AML-193 (cell line): Measurements from ENCODE around the gene RPL32.
"Not testable (repeated sequence)": the region's sequence is repeated elsewhere in the genome, so short reads cannot be mapped to it uniquely, and the experiment has no call there.

Experiments
- DNase-seq, 2 experiments: peaks; one replicate each; lab custom pipeline; 2025; lab: John Stamatoyannopoulos, UW

RPL32 gene

GRCh38 chr3:12841149-12841969 lies at the start of gene RPL32:
Gene RPL32 (minus strand): TSS chr3:12841565. CDS start chr3:12840237, 1,328 bp downstream.
- peak; percentile 98 to 99 for DNase-seq

DNA sequence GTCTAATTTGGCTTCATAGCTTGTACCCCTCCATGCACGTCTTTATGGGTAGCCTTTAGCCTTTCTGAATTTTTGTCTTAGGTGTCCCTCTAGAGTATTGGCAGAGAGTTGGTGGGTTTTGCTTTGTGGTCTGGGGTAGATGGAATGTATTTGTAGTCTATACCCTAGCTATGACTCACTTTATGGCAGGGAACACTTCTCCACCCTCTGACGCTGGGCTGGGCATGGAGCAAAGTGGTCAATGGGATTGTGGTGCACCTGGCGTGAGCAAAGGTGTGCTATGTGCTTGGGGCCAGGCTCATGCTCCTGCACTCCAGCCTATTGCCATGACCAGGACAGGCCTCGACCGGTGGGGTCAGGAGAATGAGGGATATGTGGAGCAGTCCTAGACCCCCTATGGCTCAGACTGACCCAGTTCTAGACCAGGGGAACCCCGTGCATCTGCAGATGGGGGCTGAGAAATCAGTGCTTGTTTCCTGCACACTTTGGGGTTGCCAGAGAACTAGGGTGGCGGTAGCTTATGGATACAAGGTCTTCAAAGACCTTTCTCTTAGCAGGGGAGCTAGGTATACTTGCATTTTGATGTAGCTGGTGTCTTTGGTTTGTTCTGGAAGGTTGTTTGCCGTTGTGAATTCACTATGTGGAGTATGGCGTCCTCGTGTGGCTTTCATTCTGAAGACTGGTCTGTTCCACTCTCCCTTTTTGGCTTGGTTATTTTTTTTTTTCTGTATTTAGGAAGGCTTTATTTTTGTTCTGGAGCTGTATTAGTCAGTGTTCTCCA lies 49.4 kb upstream of the RPL32 start:
- DNase-seq, result no peak

DNA sequence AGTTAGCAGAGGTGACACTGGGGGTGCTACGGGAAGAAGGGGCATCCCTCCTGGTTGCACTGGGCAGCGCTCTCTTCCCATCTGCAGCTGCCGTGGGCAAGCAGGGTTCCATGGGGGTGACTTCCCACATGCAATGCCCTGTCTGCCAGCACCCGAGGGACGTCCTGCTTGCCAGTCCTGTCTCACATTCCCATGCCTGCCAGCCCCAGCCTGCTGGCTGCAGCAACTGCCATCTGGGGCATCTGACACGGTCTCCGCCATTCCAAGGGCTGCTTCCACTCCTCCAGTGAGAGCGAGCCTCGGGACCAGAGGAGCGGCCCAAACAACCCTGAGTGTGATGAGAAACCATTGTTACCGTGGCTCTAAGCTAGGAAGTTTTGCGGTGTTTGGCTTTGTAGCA lies 45.4 kb upstream of the RPL32 start:
- DNase-seq, result no peak

DNA sequence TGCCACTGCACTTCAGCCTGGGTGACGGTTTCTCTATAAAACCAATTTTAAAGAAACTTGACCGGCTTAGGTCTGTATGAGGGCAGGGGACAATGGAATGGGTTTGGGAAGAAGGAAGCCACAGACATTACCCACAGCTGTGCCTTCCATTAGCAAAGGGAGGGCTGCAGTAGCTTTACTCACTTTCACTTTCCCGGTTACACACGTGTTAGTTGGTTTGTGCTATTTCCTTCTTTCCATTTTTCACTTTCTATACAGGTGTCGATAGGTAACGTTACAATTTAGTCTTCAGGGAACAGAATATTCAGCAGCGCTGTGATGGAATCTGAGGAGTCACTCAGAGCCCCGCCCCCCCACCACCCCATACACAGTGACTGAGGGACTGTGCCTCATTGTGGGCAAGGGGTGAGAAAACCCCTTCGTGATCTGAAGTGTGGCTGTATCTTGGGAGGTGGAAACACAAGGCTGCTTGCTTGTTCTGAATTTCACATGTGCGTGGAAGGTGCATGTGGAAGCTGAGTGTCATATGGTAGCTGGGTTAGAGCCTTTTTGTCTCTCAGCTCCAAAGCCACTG lies 44.8 kb upstream of the RPL32 start:
- no peak for DNase-seq

GRCh38 chr3:12885583-12885930 lies 44.2 kb upstream of the RPL32 start:
- DNase-seq, result no peak

- no peak for DNase-seq
Measured at GRCh38 chr3:12884790-12885582, 43.6 kb upstream of the RPL32 start.

DNA sequence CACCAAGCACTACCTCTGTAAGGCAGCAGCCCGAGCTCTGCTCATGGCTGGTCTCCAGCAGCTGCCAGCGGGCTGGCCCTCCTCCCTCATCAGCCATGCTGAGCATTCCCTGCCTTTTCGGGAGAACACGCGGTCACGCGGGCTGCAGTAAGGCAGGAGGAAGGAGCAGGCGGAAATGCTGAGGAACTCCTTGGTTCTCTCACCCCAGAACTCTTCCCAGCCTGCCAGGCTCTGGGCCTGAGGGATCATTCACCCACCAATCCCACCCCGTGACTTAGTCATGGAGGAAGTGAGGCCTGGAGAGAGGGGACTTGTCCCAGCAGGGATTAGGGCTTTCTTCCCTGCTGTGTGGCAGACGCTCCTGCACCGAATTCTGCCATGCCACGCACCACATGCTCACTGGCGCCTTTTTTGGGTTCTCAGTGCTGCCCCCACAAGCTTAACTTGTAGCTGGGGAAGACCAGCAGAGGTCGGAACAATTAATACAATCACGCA lies 42.9 kb upstream of the RPL32 start:
- no peak for DNase-seq

DNA sequence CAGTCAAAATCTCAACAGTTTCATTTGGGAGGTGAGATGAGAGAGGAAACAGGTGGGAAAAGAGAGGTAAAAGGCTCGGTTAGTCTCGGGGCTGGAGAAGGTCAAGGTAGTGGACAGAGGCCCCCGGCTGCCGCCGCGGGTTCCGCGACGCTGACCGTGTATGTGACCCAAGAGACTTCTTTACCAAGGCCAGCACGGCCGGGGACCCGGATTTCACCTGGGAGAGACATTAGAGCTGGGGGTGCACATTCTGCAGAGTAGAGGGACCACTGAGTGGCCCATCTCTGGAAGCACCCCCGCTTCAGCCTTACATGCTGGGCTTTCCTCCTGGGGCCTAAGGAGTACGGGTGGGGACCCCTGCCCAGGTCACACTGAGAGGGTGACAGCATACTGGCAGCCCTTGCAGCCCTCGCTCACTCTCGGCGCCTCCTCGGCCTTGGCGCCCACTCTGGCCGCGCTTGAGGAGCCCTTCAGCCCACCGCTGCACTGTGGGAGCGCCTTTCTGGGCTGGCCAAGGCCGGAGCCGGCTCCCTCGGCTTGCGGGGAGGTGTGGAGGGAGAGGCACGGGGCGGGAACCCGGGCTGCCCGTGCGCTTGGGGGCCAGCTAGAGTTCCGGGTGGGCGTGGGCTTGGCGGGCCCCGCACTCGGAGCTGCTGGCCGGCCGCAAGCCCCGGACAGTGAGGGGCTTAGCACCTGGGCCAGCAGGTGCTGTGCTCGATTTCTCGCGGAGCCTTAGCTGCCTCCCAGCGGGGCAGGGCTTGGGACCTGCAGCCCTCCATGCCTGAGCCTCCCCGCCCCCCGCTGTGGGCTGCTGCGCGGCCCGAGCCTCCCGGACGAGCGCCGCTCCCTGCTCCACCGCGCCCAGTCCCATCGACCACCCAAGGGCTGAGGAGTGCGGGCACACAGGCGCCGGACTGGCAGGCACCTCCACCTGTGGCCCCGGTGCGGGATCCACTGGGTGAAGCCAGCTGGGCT lies 41.3 kb upstream of the RPL32 start:
- DNase-seq, result no peak

DNA sequence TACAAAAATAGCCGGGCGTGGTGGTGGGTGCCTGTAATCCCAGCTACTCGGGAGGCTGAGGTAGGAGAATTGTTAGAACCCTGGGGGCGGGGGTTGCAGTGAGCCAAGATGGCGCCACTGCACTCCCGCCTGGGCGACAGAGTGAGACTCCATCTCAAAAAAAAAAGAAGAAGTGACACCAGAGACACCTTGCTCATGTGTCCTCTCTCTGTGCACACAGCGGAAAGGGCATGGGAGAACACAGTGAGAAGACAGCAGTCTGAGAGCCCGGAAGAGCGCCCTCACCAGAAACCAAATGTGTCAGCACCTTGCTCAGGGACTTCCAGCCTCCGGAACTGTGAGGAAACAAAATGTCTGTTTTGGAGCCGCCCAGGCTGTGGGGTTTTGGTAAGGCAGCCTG lies 40.5 kb upstream of the RPL32 start:
- not testable (repeated sequence) for DNase-seq

DNA sequence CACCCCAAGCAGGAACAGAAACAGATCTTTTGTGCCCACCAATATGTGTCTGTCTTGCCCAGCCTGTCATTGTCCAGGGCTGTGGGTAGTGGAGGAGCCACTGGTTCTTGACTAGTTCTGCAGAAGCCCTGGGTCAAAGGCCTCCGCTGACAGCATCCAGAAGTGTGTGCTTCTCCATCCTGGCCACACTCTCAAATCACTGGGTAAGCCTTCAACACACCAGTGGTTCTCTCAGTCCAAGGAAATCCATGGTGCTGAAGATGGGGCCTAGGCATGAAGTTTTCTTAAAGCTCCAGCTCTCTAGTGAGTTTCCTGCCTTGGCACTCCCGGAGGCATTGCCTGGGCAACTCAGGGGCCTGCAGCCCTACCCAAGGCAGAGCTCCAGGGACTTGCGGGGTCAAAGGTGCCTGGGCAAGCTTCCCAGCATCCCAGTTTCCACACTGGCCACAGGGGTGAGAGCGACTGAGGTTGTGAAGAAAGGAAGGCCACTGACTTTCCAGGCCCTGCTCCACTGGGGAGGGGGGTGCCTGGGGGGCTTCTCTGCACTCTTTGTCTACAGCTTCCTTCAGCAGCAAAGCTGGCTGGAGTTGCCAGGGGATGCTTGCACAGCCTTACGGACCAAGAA lies 37.9 kb upstream of the RPL32 start:
- DNase-seq, result no peak

DNA sequence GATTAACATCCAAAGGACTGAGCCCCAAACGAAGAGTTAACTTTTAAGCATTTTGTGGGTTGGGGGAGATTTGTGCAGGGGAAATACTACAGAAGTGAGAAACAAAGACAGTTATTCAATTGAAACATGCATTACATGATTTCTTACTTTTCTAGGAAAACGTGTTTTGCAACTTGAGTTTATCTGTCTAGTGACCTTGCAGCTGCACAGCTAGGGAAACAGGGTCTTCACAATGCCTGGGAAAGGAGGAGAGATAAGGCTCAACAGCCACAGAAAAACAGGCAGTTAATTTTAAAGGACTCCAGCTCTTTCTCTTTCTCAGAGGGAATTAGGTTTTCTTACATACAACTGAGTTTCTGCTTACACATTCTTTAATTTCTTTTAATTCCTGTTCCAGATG lies 37.4 kb upstream of the RPL32 start:
- not testable (repeated sequence) for DNase-seq

GRCh38 chr3:12878141-12878574 lies 36.8 kb upstream of the RPL32 start:
- no peak for DNase-seq

GRCh38 chr3:12877040-12877439 lies 35.7 kb upstream of the RPL32 start:
- no peak for DNase-seq

DNA sequence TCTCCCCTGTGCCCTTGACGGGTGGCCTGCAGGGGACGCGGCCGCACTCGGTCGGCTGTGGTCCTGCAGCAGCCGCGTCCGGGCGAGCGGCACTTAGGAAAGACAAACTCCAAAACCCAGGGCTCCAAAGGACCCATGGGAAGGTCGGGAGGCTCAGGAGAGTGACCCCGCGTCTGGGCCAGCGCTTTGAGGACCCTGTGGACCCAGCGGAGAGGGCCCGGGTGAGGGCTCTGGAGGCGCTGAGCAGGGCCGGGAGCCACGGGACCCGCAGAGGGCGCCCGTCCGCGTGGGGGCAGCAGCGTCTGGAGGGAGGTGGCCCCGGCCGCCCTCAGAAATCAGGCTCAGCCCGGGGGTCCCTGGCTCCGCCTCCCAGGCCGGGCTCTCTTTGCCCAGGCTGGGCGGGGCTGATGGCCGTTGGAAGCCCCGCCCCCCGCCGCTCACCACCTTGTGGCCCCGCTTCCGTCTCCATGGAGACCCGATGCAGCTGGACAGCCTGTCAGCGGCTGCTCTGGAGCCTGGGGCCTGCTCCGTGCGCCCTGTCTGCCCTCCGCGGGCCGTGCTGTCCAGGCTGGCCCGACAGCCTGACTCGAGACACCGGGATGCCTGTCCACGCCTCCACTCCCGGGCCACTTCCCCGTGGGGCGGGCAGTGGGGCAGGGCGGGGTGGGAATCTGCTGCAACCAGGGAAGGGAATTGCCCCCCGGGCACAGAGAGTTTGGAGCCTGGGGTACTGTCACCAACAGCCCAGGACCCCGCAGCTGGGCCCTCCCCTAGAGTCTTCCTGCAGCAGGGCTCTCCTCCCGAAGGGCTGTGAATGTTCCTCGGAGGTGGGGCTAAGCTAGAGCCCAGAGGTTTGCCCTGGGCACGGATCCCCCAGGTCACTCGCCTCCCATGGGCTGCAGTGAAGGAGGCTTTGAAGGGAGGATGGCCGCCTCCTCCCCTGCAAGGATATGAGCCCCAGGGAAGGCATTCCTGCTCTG lies 34.8 kb upstream of the RPL32 start:
- DNase-seq, result no peak

DNA sequence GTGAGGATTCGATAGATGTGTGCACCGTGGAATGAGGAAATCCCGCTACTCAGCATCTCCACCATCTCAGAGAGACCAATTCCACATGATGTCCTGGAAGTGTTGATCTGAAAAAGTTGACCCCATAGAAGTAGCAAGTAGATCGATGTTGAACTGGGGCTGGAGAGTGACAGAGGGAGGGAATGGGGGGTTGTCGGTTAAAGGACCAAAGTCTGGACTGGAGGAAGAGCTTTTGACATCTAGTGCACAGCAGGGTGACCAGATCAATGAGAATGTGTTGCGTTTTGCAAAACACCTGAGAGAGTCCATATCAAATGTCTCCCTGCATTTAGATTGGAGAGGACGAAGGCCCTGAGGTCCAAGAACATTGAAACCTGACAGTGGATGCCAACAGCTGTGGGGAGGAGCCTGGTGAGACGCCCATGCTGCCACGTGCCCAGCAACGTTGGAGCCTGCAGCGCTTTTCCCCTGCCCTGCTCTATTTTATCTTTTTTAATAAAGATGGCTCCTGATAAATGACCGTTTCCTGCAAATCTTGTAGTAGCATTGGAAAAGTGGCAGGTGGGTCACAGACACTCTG lies 30.1 kb upstream of the RPL32 start:
- DNase-seq, result no peak

GRCh38 chr3:12870942-12871341 lies 29.6 kb upstream of the RPL32 start:
- no peak for DNase-seq

DNA sequence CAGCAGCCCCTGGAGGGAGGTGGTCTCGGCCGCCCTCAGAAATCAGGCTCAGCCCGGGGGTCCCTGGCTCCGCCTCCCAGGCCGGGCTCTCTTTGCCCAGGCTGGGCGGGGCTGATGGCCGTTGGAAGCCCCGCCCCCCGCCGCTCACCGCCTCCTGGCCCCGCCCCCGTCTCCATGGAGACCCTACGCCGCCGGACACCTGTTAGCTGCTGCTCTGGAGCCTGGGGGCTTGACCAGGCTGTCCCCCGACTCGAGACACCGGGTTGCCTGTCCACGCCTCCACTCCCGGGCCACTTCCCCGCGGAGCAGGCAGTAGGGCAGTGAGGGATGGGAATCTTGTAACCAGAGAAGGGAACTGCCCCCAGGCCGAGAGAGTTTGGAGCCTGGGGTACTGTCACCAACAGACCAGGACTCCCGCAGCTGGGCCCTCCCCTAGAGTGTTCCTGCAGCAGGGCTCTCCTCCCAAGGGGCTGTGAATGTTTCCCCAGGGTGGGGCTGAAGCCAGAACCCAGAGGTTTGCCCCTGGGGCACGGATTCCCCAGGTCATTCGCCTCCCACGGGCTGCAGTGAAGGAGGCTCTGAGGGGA lies 27.8 kb upstream of the RPL32 start:
- no peak for DNase-seq
